LHCN-M2 (cell line): Measurements from ENCODE around the gene PDLIM5. TPM values are rescaled to one million over a fixed set of nuclear protein-coding genes. Genes with fewer than 3 reads are reported as not detected.
"Not testable (repeated sequence)": the region's sequence is repeated elsewhere in the genome, so short reads cannot be mapped to it uniquely, and the experiment has no call there.

ENCODE experiments used
- DNase-seq: peaks from one replicate; pipeline ENCODE4 v3.0.0-alpha.2; 2012; ENCODE audit warnings: low read depth
- total RNA-seq: library from RNA; depleted of rRNA; stranded (reverse); fragments of >200 nt; gene quantifications from 2 replicates; pipeline ENCODE4 v1.2.3, GENCODE V29; 2014

The PDLIM5 gene
- total RNA-seq, 1 experiment from 2014 or later = 73.1 TPM

DNA sequence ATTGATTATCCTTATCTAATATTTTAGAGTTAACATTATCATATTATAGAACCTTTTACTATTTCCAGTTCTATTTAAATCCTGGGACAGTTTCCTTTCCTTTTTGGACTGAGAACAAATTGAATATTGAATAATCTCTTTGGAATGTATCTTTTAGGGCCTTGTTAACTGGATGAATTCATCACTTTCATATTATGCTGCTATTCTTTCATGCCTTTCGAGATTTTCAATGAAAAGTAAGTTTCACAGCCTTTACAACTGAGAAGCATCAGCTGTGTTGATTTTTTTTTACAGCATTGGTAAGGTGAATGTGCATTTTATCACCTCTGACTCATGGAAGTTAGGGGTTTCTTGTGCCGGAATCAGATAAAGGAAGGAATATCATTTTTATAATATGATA is 39.6 kb downstream of the PDLIM5 start:
- DNase-seq = peak; percentile 54

DNA sequence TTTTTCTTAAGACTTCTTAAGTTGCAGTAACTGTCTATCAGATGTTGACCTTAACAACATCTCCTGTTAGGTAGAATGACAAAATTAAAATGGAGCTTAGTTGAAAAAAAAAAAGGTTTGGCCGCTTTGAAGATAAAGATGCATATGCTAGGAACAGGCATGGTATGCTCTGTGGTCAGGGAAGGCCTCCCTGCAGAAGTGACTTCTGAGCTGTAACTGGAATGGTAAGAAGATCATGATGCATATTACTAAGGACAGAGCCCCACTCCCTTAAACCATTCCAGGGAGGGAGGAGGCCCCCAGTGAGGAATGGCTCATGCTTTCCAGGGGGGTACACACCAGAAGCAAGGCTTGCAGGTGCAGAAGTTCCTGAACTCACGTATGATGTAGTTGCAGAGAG is 43.7 kb downstream of the PDLIM5 start:
- no peak for DNase-seq

DNA sequence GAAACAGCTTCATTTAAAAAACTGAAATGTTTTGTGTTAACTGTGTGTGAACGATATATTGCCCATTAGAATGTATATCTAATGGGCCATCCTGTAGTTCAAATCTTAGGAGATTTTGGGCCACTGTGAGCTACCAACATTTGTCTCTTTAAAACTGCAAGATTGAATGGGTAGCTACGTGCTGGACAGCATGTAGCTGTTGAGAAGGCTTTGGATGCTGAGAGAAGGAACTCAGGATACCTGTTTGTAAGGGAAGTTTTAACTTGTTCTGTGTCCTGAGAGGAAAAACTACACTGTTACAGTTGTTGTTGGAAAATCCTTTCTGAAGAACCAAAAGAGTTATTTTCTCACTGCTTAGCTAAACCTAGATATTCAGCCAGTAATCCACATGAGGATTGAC is 45.9 kb downstream of the PDLIM5 start:
- DNase-seq = no peak

DNA sequence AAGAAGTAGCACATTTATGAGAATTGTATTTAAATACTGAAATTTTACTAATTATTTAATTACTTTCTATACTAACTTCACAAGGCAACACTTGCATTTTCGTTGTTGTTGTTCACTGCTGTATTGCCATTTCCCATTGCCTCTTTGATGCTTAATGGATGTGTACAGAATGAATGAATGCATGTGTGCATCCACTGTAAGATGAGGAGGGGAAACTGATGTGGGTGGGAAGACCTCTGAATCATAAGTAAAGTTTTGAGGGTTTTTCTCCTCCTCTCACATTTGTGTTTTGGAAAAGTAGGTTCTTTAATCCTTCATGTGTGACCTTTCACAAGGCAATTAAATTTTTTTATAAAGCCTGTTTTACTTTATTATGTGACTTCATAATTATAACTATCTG is 46.8 kb downstream of the PDLIM5 start:
- no peak for DNase-seq

DNA sequence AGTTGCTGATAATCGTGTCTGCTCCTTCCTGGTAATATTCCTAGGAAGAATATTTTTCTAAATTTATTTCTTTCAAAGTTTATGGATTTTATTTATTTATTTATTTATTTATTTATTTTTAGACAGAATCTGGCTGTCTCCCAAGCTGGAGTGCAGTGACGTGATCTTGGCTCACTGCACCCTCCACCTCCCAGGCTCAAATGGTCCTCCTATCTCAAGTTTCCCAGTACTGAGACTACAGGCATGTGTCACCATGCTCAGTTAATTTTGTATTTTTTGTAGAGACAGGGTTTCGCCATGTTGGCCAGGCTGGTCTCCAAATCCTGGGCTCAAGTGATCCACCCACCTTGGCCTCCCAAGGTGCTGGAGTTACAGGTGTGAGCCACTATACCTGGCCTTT is 48.9 kb downstream of the PDLIM5 start:
- DNase-seq = no peak

DNA sequence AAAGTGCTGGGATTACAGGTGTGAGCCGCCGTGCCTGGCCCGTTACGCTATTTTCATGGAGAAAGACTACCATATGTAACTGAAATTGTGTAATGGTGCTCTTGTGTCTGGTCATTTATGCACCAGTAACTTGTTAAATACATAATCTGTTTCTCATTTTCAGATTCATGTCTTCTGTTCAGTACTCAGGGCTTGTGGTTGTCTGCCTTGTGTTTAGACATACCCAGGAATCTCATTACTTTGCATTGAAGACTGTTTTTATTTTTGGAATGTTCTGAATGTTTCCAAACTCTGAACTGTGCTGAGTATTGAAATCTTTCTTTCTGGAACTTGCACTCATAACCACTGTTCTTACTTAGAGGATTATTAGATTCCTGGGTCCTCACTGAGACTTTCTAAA is 52.8 kb downstream of the PDLIM5 start:
- no peak for DNase-seq

DNA sequence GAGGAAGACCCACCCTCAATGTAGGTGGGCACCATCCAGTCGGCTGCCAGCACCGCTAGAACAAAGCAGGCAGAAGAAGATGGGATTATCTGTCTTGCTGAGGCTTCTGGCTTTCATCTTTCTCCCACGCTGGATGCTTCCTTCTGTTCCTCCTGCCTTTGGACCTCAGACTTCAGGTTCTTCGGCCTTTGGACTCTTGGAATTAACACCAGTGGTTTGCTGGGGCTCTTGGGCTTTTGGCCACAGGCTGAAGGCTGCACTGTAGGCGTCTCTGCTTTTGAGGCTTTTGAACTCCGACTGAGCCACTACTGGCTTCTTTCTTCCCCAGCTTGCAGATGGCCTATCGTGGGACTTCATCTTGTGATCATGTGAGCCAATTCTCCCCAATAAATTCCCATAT is 55.1 kb downstream of the PDLIM5 start:
- no peak for DNase-seq

DNA sequence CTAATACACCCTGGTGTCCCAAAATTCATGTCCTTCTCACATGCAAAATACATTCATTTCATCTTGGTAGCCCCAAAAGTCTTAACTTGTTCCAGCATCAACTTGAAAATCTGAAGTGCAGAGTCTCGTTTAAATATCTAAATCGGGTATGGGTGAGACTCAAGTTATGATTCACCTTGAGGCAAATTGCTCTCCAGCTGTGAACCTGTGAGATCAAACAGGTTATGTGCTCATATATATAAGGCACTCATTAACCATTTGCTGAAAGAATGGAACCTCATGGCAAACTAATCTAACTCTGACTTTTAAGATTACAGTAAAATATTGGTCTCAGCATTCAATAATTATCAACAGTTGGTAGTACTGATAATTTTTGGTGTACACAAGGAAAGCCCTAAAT is 55.5 kb downstream of the PDLIM5 start:
- no peak for DNase-seq

DNA sequence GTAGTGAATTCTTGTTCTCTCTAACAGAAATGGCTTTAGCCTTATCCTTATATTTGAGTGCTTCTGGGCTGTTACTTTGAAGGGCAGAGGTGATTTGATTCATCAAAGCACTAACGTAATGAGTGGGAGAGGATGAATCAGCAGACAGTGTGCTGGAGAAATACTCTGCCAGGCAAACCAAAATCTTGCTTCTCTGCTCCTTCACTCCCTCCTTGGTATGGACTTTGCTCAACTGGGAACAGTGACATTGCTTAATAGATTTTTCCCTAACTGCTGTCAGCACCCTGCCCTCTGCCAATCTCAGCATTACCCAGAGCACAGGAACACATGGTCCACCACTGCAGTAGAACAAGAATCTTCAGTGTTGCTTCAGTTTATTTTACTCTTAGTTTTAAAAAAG is 56.0 kb downstream of the PDLIM5 start:
- DNase-seq = peak; percentile 90

DNA sequence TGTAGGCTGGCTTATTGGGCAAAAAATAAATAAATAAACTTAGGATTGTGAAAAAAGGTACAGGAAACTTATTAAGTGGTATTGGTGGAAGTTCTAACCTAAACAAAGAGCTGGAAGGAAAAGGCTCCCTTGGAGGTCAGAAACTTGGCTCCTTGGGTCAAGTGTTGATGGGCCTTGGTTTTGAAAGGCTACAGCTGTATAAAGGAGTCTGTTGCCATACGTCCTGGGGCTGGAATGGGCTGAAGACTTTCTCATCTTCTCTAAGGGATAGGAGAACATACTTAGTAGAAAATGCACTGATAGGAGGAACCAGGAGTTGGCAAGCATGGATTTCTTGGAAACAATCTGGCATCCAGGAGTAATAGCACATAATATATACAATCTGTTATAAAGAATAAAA is 56.6 kb downstream of the PDLIM5 start:
- no peak for DNase-seq

DNA sequence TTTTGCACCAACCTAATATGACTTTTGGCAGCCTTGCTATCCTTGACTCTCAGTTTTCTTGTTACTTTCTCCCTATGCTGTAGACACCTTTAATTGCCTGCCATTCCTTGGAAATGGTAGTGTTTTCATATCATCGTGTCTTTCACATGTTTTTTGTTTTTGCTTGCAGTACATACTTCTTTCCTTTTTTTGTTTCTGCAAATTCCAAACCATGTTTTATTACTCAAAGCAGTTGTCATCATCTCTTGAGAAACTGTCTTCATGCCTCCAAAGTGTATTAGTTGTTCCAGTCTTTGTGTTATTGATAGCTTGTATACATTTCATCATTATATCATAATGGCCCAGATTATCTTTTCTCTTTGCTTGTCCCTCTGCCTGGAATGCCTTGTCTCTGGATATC is 57.1 kb downstream of the PDLIM5 start:
- DNase-seq = peak; percentile 25

DNA sequence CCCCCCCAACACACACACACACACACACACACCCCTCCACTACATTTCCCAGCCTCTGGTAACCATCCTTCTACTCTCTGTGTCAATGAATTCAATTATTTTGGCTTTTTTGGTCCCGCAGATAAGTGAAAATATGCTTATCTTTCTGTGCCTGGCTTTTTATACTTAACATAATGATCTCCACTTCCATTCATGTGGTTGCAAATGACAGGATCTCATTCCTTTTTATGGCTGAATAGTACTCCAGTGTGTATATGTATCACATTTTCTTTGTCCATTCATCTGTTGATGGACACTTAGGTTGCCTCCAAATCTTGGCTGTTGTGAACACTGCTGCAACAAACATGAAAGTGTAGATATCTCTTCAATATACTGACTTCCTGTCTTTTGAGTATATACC is 59.8 kb downstream of the PDLIM5 start:
- DNase-seq = no peak

DNA sequence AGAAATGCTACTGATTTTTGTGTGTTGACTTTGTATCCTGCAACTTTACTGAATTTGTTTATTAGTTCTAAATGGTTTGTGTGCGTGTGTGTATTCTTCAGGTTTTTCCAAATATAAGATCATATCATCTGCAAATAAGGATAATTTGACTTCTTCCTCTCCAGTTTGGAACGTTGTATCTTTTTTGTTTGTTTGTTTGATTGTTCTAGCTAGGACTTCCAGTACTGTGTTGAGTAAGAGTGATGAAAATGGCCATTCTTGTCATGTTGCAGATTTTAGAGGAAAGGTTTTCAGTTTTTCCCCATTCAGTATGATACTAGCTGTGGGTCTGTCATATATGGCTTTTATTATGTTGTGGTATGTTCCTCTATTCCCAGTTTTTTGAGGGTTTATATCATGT is 61.8 kb downstream of the PDLIM5 start:
- not testable (repeated sequence) for DNase-seq

DNA sequence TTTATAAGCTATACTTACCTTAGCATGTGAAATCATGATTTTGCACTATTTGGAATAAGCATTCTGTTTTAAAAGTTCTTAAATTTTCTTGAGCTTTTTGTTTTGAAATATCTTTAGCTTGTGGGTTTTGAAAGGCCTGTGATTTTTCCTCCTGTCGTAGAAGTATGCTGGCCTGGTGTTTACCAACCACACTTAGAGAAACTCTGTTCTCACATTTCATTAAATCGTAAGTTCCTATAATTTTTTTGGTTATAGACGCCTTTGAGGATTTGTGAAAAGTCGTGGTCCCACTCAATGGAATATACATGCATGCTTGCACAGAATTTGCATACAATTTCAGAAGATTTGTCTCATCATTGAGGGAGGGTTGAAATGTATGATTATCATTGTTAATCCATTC is 63.6 kb downstream of the PDLIM5 start:
- no peak for DNase-seq

DNA sequence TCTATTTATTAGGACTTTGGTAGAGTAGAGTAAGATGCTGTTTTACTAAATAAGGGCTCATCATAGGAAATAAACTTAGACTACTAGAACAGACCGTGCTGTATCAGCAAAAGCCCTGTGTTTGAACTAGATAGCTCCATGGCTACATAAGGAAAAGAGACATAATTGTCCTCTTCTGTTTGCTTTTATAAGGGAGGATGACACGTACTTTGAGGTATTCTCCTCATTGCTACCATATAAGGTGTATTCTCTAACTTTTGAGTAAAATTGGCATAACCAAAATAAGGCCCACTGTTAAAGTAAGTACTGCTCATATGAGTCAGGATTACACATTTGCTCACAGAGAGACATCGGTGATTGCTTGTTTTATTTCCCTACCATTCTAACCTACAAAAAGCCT is 64.3 kb downstream of the PDLIM5 start:
- peak; percentile 83 for DNase-seq

DNA sequence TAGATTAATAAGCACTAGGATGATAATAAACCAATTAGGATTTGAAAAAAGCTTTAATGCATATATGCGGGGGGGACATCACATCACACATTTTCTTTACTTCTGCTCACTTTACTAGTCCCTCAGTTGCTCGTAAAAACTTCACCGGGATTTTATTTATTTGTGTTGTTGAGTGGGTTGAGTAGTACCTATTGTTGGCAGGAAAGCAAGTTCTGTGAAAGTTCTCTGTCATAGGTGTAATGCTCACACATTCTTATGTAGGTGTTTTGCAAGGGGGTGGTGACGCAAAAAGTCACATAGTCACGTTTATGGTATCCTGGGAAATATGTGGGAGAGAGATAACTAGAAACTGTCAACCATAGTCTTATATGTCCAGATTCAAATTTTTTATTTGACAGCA is 65.3 kb downstream of the PDLIM5 start:
- no peak for DNase-seq

DNA sequence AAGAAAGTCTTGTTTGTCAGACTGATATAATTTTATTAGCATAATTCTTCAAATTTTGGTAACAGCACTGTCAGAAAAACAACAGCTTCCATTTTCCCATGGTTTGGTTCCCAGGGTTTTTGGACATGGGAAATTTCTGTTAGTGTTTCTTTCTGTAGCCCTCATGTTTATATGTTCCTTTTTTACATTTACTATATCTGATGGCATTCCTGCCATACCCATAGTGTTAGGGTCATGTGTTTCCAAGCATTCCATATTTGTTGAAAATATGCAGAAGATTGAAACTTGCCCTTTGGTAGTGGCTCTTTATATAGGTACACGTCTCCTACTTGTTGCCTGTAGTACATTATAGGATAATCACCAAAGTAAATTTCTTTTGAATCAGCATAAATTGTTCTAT is 65.8 kb downstream of the PDLIM5 start:
- DNase-seq = no peak

DNA sequence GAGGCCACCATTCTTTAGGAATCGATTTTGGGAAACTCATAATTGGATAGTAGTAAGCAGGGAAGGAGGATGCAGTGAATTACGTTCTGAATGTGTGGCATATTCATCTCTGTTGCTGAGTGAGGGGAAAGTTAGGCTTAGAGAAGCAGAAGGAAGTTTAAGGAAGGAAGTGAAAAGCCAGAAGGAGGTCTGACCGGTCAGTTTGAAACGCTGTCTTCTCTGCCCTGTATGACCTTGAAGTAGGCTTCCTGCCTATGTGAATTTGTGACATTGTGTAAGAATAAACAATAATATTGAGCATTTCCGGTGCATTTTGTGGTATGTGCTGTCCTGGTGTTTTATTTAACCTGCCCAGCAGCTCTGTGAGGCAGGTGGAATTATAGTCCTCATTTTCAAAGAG is 67.3 kb downstream of the PDLIM5 start:
- DNase-seq = no peak

DNA sequence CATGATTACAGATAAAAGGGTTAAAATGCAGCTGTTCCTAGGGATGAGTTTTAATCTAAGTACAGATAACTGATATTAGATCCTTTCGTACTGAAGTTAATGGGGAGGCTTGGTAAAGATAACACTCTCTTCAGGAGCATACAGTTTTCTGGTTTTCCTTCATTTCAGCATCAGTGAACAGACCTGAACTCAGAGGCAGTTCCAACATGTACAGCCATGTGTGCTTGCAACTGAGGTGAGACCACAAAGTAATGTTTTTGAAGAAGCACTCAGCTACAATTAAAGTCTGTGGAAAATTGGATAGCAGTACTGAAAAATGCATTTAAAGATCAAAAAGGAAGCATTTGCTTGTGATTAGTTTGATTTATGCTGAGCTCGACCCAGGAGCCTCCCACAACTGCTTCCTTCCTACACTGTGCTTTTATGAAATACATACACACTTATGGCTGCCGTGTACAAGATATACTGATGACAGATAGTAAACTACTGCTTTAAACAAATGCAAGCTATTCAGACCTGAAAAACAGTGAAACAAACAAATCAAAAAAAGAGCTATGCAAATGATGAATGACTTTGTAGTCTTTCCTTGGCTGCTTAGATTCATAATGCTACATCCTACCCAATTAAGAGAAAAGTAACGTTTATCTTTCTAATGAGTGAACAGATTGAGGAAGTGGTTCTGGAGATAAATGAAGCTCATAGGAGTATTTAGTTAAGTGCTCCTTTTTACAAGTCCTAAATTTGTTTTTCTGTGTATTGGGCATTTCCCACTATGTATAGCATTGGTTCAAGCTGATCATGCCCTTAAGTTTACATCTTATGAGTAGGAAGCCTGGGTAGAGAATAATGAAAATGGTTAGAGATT is 68.4 kb downstream of the PDLIM5 start:
- no peak for DNase-seq

DNA sequence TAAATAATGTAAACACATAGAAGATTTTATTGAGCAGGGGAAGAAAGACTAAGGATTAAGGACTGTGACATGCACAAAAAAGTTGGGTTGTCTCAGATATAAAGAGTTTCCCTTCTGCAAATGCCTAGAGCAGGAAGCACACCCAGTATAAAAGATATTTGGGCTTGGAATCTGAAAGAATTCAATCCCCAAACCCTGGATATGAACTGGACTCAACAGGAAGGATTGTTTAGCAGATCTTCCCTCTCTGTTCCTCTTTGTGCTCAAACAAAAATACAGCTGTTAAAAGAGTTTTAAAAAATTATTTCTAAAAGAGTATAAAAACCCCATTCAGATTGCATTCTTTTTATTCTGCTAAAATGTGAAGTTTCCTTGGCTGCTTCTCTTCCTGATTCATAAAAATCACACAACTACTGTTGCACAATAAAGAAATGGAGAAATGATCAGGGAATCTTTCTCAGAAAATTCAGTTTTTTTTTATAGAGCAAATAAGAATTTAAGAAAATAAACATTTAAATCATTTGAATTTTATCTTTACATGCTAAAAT is 71.4 kb downstream of the PDLIM5 start:
- no peak for DNase-seq

DNA sequence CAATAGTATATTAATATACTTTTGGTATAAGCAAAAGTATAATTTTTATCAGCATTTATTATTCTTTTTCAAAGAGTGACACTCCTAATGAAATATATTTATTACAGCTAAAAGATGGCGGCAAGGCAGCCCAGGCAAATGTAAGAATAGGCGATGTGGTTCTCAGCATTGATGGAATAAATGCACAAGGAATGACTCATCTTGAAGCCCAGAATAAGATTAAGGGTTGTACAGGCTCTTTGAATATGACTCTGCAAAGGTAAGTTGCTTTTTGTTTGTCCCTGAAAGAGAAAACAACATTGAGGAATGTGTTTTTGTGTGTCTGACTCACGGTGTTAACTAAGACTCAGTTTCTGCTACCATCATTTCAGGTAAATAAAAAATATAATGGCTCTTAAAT is 71.9 kb downstream of the PDLIM5 start:
- DNase-seq = peak; percentile 49

DNA sequence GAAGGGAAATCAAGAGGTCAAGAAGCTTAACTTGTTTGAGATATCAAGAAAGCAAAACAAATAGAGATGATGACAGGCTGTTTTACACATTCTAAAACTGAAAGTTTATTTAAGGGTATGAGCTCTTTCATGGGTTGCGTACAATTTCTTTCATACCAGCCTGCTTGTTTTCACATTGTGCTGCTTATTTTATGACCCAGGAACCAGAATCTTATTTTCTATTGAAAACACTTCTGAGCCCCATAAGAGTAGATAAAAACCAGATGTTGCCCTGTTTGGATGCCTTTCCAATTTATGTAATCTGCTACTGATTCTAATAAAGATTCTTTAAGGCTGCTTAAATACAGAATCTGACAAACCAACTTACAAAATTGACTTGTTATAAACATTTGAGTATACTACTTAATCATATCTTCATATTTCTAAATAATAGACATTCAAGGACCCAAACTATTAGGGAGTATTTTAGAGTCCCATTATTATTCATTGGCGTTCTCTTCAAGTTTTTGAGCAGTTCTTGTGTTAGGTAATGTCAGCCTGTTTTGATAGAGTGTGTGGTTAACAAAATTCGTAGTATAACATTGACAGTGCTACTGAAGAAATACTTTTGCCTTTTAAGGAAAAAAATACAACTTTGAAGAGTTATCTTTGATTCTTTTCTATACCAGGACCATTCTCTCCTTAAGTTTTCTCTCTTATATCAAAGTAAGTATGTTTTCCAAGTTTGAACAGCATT is 74.4 kb downstream of the PDLIM5 start:
- no peak for DNase-seq
